Stimulated activated CD4-positive, alpha-beta T cell treated with anti-CD3 and anti-CD28 coated beads, Interleukin-4, amount 100 ng/mL, for 1 hour (primary cell): ENCODE results near the gene SLC27A1.
"Not testable (repeated sequence)": the region's sequence is repeated elsewhere in the genome, so short reads cannot be mapped to it uniquely, and the experiment has no call there.

Experiments
- DNase-seq: peaks from one replicate; pipeline ENCODE4 v3.0.0-alpha.2; 2020

SLC27A1 gene

GRCh38 chr19:17457616-17458015, 12.7 kb upstream of the SLC27A1 start:
- no peak for DNase-seq

- DNase-seq: no peak
These were observed 11.4 kb upstream of the SLC27A1 start for GRCh38 chr19:17458970-17459369.

GRCh38 chr19:17460372-17461230, 9.7 kb upstream of the SLC27A1 start, which contains the start of gene NXNL1:
NXNL1 (minus strand) TSS chr19:17460926; CDS start chr19:17460869, 57 bp downstream.
- DNase-seq: no peak

GRCh38 chr19:17466487-17466850, 3.9 kb upstream of the SLC27A1 start:
- no peak for DNase-seq

DNA sequence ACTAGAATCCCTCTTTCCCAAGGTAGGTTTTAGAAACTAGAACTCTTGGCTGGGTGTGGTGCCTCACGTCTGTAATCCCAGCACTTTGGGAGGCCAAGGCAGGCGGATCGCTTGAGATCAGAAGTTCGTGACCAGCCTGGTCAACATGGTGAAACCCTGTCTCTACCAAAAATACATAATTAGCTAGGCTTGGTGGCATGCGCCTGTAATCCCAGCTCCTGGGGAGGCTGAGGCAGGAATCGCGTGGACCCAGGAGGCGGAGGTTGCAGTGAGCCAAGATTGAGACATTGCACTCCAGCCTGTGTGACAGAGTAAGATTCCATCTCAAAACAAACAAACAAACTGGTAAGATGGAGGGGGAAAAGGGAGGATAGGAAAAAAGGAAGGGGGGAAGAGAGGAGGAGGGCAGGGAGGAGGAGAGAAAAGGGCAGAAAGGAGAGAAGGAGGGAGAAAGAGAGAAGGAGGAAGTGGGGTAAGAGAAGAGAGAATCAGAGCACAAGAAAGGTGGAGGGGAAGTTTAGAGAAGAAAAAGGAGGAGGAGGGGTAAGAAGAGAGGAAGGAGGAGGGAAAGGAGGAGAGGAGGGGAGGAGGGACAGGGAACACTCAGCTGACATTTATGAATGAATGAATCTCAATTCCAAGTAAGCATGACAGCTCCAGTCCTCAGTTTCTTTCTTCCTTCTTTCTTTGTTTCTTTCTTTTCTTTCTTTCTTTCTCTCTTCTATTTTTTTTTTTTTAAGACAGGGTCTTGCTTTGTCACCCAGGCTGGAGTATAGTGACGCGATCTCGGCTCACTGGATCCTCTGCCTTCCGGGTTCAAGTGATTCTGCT, 2.6 kb upstream of the SLC27A1 start:
- DNase-seq: no peak

GRCh38 chr19:17468302-17469091, 1.8 kb upstream of the SLC27A1 start:
- DNase-seq: no peak

DNA sequence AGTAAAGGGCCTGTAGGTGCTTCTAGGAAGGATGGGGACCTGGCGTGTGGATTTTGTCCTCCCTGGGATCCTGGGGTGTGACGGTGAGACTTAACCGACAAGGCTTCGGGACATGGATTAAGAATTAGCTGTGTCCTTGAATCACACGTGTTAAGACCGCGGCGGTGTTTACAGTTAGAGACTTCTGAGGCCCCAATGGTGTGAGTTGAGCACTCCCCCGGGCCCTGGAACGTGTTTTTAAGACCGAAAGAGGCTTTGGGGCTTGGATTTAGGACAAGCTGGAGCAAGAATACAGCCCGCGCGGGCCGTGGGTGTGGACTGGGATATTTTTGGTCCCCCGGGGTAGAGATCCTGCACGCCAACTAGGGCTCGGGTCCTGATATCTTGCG, 1.2 kb upstream of the SLC27A1 start:
- no peak for DNase-seq

DNA sequence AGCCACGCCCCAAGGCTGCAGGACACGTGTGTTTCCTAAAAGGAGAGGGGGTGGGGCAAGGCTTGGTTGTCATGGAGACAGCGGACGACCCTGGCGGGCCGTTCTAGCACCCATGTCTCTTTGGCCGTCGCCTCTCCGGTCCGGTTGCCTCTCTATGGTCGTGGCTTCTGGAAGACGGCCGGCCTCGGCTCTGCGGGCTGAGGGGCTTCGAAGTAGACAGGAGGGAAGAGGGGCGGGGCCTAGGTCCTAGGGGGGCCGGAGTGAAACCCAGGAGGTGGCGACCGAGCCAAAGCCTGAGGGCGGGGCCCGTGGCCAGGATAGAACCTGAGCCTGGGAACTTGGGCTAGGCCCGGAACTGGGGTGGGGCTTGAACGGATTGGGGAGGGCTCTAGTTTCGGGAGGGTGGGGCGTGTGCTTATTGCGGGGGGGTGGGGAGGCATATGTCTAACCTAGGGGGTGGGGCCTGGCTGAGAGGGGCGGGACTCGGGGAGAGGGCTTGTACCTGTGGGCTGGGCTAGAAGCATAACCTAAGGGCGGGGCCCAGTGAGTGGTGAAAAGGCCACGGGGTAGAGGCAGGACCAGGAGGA, 750 bp upstream of the SLC27A1 start:
- peak; percentile 89 for DNase-seq

DNA sequence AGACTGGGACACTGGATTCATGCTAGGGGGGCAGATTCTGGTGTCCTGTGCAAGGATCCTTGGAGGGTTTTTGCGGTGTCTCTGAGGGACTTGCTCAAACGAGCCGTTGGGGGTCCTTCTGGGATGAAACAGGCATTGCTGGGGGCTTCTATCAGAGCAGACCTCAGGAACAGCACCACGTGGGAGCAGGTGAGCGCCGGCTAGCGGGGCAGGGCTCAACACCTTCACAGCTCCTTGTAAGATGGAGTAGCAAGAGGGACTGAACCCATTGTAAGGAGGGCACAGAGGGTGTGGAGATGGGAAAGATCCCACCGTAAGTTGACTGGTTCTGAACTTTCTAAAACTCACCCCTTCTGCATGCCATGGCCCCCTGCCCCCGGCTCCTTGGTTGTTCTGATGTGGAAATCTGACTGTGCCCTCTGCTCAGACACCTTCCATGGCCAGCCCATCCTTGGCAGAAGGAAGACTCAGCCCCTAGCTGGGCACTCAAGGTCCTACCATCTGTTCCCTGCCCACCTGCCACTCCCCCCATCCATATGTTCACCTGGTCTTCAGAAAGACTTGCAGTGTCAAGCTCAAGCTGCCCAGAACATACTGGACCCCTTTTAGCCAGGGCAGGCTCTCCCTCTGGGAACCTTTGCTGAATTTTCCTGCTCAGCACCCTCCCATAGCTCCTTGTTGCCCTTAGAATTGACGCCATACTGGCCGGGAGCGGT, 1.2 kb downstream of the SLC27A1 start:
- DNase-seq: no peak

DNA sequence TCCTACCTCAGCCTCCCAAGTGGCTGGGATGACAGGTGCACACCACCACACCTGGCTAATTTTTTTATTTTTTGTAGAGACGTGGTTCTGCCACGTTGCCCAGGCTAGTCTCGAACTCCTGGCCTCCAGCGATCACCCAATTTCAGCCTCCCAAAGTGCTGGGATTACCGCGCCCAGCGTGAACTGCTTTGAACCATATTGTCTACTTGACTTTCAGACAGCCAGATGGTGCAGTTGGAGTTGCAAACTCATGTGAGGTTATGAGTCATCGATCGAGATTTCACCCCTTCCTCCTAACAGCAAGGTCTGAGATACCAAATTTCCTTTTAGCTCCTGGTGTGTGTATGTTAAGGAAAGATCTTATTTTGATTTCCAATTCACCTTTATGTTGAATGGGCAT, 2.7 kb downstream of the SLC27A1 start:
- no peak for DNase-seq

- DNase-seq: not testable (repeated sequence)
These were observed 4.8 kb downstream of the SLC27A1 start for GRCh38 chr19:17475011-17475540.

DNA sequence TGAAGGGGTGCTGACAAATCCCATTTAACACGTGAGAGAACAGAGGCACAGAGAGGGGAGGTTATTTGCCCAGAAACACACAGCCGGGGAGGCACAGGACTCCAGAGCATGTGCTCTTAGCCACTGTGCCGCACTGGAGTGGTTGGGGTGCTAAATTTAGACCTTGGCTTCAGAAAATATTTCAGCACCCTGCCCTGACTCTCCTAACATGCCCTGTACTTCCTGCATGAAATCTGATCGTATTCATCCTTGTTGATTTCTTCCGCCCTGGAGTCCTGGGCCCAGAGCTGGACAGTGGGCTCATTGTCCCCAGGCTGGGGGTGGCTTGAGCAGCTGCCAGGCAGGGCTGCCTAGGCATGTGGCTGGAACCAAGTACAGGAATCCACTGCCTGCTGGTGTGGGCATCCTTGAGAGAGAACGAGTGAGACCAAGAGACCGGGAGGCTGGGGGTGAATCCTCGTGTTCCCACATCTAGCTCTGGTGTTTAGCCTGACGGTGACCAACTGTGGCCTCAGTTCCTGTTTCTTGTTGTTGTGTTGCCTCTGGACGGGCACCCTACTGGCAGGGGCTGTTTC, 5.3 kb downstream of the SLC27A1 start:
- DNase-seq: no peak

GRCh38 chr19:17479325-17479791, 9.0 kb downstream of the SLC27A1 start:
- no peak for DNase-seq

GRCh38 chr19:17481986-17482385, 11.7 kb downstream of the SLC27A1 start:
- DNase-seq: no peak

GRCh38 chr19:17482877-17483604, 12.7 kb downstream of the SLC27A1 start:
- no peak for DNase-seq

DNA sequence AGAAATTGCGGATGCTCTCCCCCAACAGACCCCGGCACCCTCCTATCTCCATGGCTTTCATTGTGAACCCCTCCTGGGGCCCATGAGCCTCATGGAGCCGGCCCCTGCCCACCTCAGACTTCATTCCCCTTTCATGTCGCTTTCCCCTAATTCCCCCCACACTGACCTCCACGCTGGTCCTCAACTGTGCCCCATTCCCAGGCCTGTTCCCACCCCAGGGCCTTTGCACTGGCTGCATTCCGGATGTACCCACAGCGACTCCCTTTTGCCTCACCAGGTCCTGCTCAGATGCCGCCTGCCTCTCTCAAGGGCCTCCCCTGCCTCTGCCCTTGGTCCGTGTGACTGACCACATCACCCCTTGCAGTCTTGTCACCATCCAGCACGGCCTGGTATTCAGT, 13.3 kb downstream of the SLC27A1 start:
- DNase-seq: no peak

- no peak for DNase-seq
These were observed 14.3 kb downstream of the SLC27A1 start for GRCh38 chr19:17484520-17485185.

DNA sequence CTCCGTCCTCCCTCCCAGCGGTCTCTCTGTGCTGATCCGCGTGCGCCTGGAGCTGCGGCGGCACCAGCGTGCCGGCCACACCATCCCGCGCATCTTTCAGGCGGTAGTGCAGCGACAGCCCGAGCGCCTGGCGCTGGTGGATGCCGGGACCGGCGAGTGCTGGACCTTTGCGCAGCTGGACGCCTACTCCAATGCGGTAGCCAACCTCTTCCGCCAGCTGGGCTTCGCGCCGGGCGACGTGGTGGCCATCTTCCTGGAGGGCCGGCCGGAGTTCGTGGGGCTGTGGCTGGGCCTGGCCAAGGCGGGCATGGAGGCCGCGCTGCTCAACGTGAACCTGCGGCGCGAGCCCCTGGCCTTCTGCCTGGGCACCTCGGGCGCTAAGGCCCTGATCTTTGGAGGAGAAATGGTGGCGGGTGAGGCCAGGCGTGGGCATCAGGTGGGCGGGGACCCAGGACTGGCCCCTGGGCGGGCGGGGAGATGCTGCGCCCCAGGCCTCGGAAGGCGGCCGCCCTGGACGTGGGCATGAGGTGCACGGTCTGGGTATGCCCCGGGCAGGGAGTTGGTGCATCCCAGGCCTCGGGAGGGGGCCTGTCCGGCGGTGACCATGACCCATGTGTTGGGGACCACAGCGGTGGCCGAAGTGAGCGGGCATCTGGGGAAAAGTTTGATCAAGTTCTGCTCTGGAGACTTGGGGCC, 16.4 kb downstream of the SLC27A1 start:
- DNase-seq: no peak
